Tibial nerve (tissue), 4 donors: ENCODE measurements around the gene DAPK1. TPM values are rescaled to one million over a fixed set of nuclear protein-coding genes. Genes with fewer than 3 reads are reported as not detected.

ENCODE experiments used
- DNase-seq, 2 donors: peaks; one replicate each; pipeline ENCODE4 v3.0.0-alpha.2; 2019; ENCODE audit warnings: low spot score in 2 of 2
- H3K27ac ChIP-seq, 4 donors: fragments of 200-600 bp; sonication (generic) in 3 of 4; one replicate each; pipeline ENCODE4 v1.5.1; 2017 to 2019; ENCODE audit warnings: mild to moderate bottlenecking in 1 of 4
- H3K27me3 ChIP-seq, 2 donors: fragments of 200-600 bp; sonication (generic) in 1 of 2; one replicate each; pipeline versions ENCODE4 v1.5.1 to v1.6.0; 2017 to 2019
- H3K36me3 ChIP-seq, 3 donors: fragments of 200-600 bp; sonication (generic); one replicate each; pipeline ENCODE4 v1.5.1; 2018 to 2019
- H3K4me1 ChIP-seq, 4 donors: fragments of 200-600 bp; sonication (generic) in 3 of 4; one replicate each; pipeline ENCODE4 v1.5.1; 2017 to 2019
- H3K4me3 ChIP-seq, 4 donors: fragments of 200-600 bp; sonication (generic) in 3 of 4; one replicate each; pipeline ENCODE4 v1.5.1; 2017 to 2019; ENCODE audit warnings: mild to moderate bottlenecking in 1 of 4, moderate library complexity in 1 of 4
- H3K9me3 ChIP-seq, 4 donors: fragments of 200-600 bp; sonication (generic) in 3 of 4; one replicate each; pipeline ENCODE4 v1.5.1; 2017 to 2019
- CTCF ChIP-seq, 5 experiments: fragments of 200-600 bp in 3 of 5; fragments of 450-650 bp in 2 of 5; sonication (generic) in 3 of 5; IDR thresholded peaks; one replicate each; pipeline ENCODE4 v1.5.1; 2016 to 2019; ENCODE audit warnings: antibody characterized with exemption in 5 of 5, mild to moderate bottlenecking in 3 of 5, moderate library complexity in 2 of 5
- EP300 ChIP-seq, 2 donors: sonication (generic); formaldehyde crosslinking; IDR thresholded peaks; one replicate each; pipeline ENCODE4 v1.6.1; 2017; ENCODE audit warnings: antibody characterized with exemption in 2 of 2, mild to moderate bottlenecking in 1 of 2
- POLR2A ChIP-seq, 2 donors: fragments of 450-650 bp; IDR thresholded peaks; one replicate each; pipeline ENCODE4 v1.6.1; 2017; ENCODE audit warnings: antibody characterized with exemption in 2 of 2, mild to moderate bottlenecking in 2 of 2, moderate library complexity in 2 of 2
- WGBS, 2 donors: methylation state at CpG; one replicate each; pipeline ENCODE4 v1.1.5; 2018; 5-methylcytosine and 5-hydroxymethylcytosine counted together
- total RNA-seq, 4 donors: library from RNA; depleted of rRNA; stranded (reverse); fragments of >200 nt; gene quantifications; one replicate each; pipeline ENCODE4 v1.1.0, GENCODE V29; 2016

DAPK1 gene
- total RNA-seq, 4 donors from 2014 or later, result 58.8 to 97.3 (median 64.2) TPM

- Histone ChIP-seq H3K27me3 (no peaks in the 10 kb centered on the region), H3K9me3 (no peaks in the 10 kb centered on the region), H3K4me1 (peaks cover 0 to 26% (median 16%) of the 10 kb centered on the region in 4 donors), H3K4me3 (no peak overlapping the region), H3K27ac (no peak overlapping the region), H3K36me3 (no peaks in the 10 kb centered on the region)
- no peak for TF ChIP-seq EP300 (IDR thresholded peaks at IDR 0.05)
- TF ChIP-seq CTCF (IDR thresholded peaks at IDR 0.05), result no peak
- no peak for TF ChIP-seq POLR2A (IDR thresholded peaks at IDR 0.05)
- DNase-seq, result no peak
- 85 to 93% methylated on average over 3 to 5 of the region's 5 CpGs for WGBS, 2 donors
Observed at GRCh38 chr9:87558606-87559190, 61.0 kb downstream of the DAPK1 start.

GRCh38 chr9:87562062-87562461 lies 64.4 kb downstream of the DAPK1 start:
- Histone ChIP-seq H3K27me3 (no peaks in the 10 kb centered on the region), H3K4me1 (peaks cover 0 to 15% (median 4%) of the 10 kb centered on the region in 4 donors), H3K27ac (no peak overlapping the region), H3K9me3 (no peaks in the 10 kb centered on the region), H3K36me3 (no peaks in the 10 kb centered on the region), H3K4me3 (no peak overlapping the region)
- DNase-seq, result no peak
- WGBS, 2 donors, result 80 to 94% methylated on average over 7 of the region's 7 CpGs
- TF ChIP-seq POLR2A (IDR thresholded peaks at IDR 0.05) (no peak), EP300 (IDR thresholded peaks at IDR 0.05) (no peak), CTCF (IDR thresholded peaks at IDR 0.05) (no peak)

- Histone ChIP-seq H3K4me1 (peaks cover 0 to 19% (median 3%) of the 10 kb centered on the region in 4 donors), H3K27ac (no peak overlapping the region), H3K4me3 (no peak overlapping the region), H3K27me3 (no peaks in the 10 kb centered on the region), H3K36me3 (no peaks in the 10 kb centered on the region), H3K9me3 (no peaks in the 10 kb centered on the region)
- WGBS, 2 donors, result 92 to 94% methylated on average over 2 of the region's 2 CpGs
- no peak for DNase-seq
- TF ChIP-seq CTCF (IDR thresholded peaks at IDR 0.05) (no peak), POLR2A (IDR thresholded peaks at IDR 0.05) (no peak), EP300 (IDR thresholded peaks at IDR 0.05) (no peak)
Observed at GRCh38 chr9:87562530-87563170, 65.0 kb downstream of the DAPK1 start.

- peaks cover 0 to 29% (median 7%) of the 10 kb centered on the region in 4 donors for H3K4me1 ChIP-seq
- WGBS, 2 donors, result 57 to 58% methylated on average over 1 of the region's 1 CpG
- TF ChIP-seq POLR2A (IDR thresholded peaks at IDR 0.05), result no peak
- no peak for TF ChIP-seq EP300 (IDR thresholded peaks at IDR 0.05)
- TF ChIP-seq CTCF (IDR thresholded peaks at IDR 0.05), result no peak
- H3K36me3 ChIP-seq, result no peaks in the 10 kb centered on the region
- H3K27ac ChIP-seq, result no peak overlapping the region
- no peaks in the 10 kb centered on the region for H3K9me3 ChIP-seq
- DNase-seq, result no peak
- H3K27me3 ChIP-seq, result no peaks in the 10 kb centered on the region
- no peak overlapping the region for H3K4me3 ChIP-seq
Observed at GRCh38 chr9:87564111-87564510, 66.4 kb downstream of the DAPK1 start.

GRCh38 chr9:87564791-87565241 lies 67.1 kb downstream of the DAPK1 start:
- H3K27me3 ChIP-seq, result no peaks in the 10 kb centered on the region
- peaks cover 0 to 36% (median 9%) of the 10 kb centered on the region in 4 donors for H3K4me1 ChIP-seq
- 33 to 40% methylated on average over 4 of the region's 4 CpGs for WGBS, 2 donors

More at GRCh38 chr9:87564791-87565241, 67.1 kb downstream of the DAPK1 start:
- H3K4me3 ChIP-seq, result no peak overlapping the region
- H3K27ac ChIP-seq, result no peak overlapping the region
- no peaks in the 10 kb centered on the region for H3K36me3 ChIP-seq
- TF ChIP-seq CTCF (IDR thresholded peaks at IDR 0.05), result no peak
- no peak for TF ChIP-seq POLR2A (IDR thresholded peaks at IDR 0.05)
- TF ChIP-seq EP300 (IDR thresholded peaks at IDR 0.05), result no peak
- DNase-seq, result no peak
- H3K9me3 ChIP-seq, result no peaks in the 10 kb centered on the region
